Hepatocyte (in vitro differentiated cells): ENCODE measurements around the gene NUB1.
"Not testable (repeated sequence)": the region's sequence is repeated elsewhere in the genome, so short reads cannot be mapped to it uniquely, and the experiment has no call there.

ENCODE experiments used
- CTCF ChIP-seq: fragments of 200-600 bp; sonication (generic); IDR thresholded peaks from 2 replicates; pipeline ENCODE4 v1.5.1; 2016; ENCODE audit warnings: antibody characterized with exemption, mild to moderate bottlenecking; ENCODE audit not compliant: poor library complexity
- EZH2 ChIP-seq: fragments of 200-600 bp; sonication (generic); IDR thresholded peaks from 2 replicates; pipeline ENCODE4 v1.6.1; 2016; ENCODE audit warnings: antibody characterized with exemption, mild to moderate bottlenecking, borderline replicate concordance

- not testable (repeated sequence) for TF ChIP-seq CTCF, EZH2
These were observed 37.4 kb upstream of the NUB1 start for GRCh38 chr7:151304251-151304650.
